ENCODE measurements around the gene GOLT1B.

- no peak for TF ChIP-seq POLR2A (IDR thresholded peaks at IDR 0.05; ENCODE audit: low read length)
- TF ChIP-seq GATA1 (IDR thresholded peaks at IDR 0.05; ENCODE audit: low read depth, low read length): no peak
Observed at GRCh38 chr12:21547437-21547836, 45.8 kb downstream of the GOLT1B start.
